GM12892 (cell line): ENCODE measurements around the gene HERPUD2.

Experiments used
- DNase-seq: peaks from one replicate; pipeline ENCODE4 v3.0.0; 2011; ENCODE audit not compliant: insufficient read length
- FAIRE-seq: peaks from 2 replicates; lab custom pipeline; 2011; peaks lifted over from hg19 to GRCh38; lab: Jason Lieb, UNC
- POLR2A ChIP-seq: IDR thresholded peaks from 2 replicates; pipeline ENCODE4 v1.6.1; 2011; ENCODE audit warnings: low read depth, low read length, control low read depth
- POLR2AphosphoS5 ChIP-seq: IDR thresholded peaks from 2 replicates; pipeline ENCODE4 v1.6.1; 2011; ENCODE audit warnings: low read depth, low read length, control low read depth
- TAF1 ChIP-seq: IDR thresholded peaks from 2 replicates; pipeline ENCODE4 v1.6.1; 2011; ENCODE audit warnings: low read depth, mild to moderate bottlenecking, control low read depth, low read length, borderline replicate concordance

HERPUD2 gene

DNA sequence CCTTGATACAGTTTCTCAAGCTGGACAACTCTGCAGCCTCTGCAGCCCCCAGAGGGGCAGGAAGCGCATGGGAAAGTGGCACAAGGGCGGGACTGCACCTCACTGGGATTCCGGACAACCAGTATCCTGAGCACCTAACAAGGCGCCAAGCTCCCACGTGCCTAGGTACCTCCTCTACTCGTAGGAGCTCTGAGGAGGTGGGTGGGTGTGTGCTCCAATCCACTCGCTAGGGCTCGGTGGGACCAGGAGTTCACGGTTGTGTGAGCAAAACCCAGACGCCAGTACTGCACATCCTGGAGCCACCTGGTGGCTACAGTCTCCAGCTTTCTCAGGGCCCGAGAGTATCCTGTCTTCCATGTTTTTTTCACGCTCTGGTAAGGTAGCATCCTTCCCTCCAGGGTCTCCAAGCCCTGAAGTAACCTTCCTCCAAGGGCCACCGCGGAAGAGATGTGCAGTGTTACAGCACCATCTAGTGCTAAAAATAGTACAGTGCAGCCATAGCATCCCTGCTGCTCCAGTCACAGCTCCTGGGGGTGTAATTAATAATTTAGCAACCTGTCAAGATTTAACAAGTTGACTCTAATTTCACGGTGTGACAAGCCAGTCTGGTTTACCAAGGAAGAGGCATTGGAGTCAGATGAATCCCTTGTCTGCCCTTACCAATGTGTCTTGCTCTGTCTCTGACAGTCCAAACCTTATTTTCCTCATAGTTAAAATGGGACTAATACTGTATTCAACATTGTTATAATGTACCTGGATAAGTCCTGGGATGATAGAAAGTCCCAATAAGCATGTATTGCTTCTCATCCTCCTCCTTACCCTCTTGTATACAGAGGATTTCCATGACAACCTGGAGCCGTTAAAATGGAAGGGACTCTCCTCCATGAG lies 70.4 kb downstream of the HERPUD2 start:
- FAIRE-seq: peak; percentile 93
- TF ChIP-seq POLR2A (no peak), POLR2AphosphoS5 (no peak)
- DNase-seq: peak; percentile 20

DNA sequence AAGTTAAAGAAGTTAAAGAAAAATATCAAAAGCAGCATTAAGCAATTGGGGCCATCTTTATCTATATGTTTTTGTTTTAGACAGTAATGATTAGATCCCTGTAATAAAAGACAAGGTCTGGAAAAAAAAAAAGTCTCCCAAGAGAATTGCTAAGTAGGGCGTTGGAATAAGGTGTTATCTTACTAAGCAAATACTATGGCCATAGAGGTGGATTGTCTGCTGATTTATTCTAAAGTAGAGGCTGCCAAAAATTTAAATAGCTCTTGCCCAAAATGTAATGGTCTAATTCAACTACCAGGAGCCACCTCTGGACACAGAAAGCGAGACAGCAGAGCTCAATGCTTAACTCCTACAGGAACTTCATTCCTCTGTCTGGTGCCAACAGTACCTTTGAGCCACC lies 71.6 kb downstream of the HERPUD2 start:
- DNase-seq (no peak), FAIRE-seq (no peak)
- TF ChIP-seq TAF1 (no peak), POLR2AphosphoS5 (no peak), POLR2A (no peak)

DNA sequence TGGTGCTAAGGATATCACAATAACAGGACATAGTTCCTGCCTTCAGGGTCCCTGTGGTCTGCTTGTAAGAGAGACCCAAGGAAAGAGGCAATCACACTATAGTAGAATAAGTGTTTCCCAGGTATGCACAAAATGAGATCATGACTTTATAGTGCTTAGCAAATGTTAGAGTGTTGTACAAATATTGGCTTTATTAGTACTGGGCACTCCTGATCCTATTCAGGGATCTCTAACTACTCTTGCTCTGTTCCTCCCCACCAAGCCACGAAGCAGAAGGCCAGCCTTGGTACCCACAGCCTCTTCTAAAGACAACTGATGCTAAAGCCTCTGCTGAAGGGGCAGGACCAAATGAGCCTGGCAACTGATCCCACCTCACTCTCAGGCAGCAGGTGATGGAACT lies 75.1 kb downstream of the HERPUD2 start:
- DNase-seq: no peak
- TF ChIP-seq POLR2A: no peak
- TF ChIP-seq POLR2AphosphoS5: no peak
- TF ChIP-seq TAF1: no peak
- no peak for FAIRE-seq

DNA sequence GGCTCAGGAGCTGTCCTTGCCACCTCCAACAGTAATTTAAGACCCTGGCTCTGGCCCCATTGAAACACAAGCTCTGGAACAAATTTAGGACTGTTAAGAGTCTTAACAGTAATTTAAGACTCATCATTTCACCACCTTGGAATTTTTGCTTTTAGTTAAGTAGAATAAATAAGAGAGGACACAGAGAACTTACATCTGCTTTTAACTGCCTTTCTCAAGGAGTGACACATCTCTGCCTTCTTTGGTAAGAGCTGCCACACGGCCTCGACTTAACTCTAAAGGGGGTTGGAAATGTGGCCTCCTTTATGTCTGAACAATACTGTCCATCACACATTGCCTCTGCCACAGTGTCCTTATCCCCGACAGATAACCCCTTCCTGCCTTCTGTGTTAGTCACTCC lies 77.9 kb downstream of the HERPUD2 start:
- FAIRE-seq (no peak), DNase-seq (no peak)
- TF ChIP-seq POLR2AphosphoS5 (no peak), POLR2A (no peak), TAF1 (no peak)

DNA sequence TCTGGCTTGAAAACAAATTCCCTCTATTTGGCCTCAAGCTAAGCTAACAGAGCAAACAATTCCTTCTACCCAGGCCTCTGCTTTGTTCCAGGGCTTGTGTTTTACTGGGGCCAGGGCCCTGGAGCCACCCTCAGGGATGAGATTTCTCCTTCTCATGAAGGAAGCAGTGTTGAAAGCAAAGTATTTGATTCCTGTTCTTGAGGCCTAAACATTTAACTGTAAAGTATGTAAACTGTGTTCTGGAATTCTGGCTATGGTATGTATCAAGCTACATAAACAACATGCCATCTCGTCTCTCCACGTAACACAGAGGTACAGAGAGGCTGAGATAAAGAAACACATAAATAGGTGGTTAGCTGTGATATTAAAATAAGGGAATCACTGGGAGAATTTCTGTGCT lies 81.8 kb downstream of the HERPUD2 start:
- no peak for FAIRE-seq
- DNase-seq: no peak

DNA sequence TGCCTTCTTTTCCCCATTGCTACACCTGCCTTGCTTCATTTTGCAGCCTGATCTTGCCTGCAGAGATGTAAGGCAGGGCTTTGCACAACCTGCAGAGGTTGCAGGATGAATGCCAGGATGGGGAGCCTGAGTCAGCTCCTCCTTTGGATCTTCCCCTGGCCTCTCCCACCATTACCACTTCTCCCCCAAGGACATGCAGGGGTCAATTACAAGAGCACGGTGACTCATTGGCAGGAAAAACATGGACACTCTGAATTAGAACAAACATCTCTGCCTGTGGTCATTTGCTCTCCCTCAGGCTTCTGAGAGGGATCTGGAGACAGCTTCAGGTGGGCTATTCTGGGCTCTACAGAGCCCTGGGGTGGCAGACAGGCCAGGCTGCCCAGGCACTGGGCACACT lies 89.2 kb downstream of the HERPUD2 start:
- FAIRE-seq (no peak), DNase-seq (no peak)
- TF ChIP-seq TAF1: no peak
- TF ChIP-seq POLR2AphosphoS5: no peak
- TF ChIP-seq POLR2A: no peak

More for the DNA sequence above, 81.8 kb downstream of the HERPUD2 start:
- TF ChIP-seq POLR2AphosphoS5 (no peak), POLR2A (no peak), TAF1 (no peak)

DNA sequence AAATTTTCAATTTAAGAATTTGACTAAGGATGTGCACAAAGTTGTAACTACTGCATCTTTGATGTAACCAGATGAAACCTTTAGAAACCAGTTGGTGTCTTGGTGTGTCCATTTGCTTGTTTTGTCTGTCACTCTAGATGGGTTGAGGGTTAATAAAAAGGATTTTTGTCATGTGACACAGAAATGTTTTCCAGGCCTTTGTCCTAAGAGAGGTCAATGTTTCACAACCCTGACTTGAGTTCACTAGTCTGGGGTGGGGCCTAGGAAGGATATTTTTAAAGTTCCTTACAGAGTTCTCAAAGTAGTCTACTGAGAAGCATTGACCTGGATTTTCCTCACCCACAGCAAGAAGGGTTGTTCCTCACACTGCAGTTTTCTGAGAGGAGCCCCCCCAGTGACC lies 90.3 kb downstream of the HERPUD2 start:
- TF ChIP-seq TAF1: no peak
- no peak for TF ChIP-seq POLR2AphosphoS5
- TF ChIP-seq POLR2A: no peak
- DNase-seq (no peak), FAIRE-seq (no peak)

DNA sequence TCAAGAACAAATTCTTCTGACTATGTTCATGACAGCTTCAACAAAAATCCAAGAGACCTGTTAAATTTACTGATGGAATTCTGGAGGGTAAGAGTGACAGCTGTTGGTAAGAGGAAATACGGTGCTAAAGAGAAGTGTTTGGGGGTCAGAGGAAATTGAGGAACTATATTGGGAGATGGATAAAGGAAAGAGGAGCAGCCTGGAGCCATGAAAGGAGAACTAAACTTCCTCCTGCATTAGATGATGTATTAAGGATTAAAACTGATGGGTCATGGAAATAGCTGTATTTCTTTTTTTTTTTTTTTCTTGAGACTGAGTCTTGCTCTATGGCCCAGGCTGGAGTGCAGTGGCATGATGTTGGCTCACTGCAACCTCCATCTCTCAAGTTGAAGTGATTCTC lies 95.3 kb downstream of the HERPUD2 start:
- DNase-seq: no peak
- TF ChIP-seq TAF1: no peak
- no peak for TF ChIP-seq POLR2AphosphoS5
- TF ChIP-seq POLR2A: no peak
- no peak for FAIRE-seq

DNA sequence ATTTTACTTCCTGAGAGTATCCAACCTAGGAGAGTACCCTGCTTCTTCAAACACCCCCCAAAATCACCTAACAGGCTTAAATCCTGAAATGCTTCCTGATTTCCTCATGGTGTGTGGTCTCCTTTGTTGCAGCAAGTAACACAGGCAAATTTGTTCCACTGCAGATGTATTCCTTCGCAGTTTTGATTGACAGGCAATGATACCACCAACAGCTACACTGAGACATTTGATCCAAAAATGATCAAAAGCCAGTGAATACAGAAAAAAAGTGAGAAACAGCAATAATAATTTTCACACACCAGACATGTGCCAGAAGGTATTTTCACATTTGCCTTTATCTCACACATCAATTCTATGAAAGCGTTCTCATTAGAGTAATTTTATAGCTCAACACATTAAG lies 95.9 kb downstream of the HERPUD2 start:
- TF ChIP-seq POLR2A (no peak), POLR2AphosphoS5 (no peak), TAF1 (no peak)
- DNase-seq (no peak), FAIRE-seq (no peak)

DNA sequence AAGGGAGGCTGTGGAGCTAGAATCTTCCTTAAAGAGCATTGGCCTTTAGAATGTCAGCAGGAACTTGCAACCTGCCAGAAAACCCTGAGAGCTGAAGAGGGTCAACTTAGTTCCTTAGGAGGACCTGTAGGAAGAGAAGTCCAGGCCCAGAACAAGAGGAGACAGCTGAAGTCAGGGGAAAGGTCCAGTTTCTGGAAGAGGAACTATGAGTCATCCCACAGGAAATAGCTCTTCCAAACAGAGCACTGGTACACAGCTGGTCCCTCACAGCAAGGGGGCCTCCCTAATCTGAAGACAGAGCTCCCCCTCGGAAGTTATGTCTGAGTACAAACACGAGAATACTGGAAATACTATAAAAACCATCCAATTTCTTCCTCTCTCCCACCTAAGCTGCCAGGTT lies 98.9 kb downstream of the HERPUD2 start:
- no peak for TF ChIP-seq TAF1
- no peak for TF ChIP-seq POLR2A
- TF ChIP-seq POLR2AphosphoS5: no peak
- DNase-seq (no peak), FAIRE-seq (no peak)

DNA sequence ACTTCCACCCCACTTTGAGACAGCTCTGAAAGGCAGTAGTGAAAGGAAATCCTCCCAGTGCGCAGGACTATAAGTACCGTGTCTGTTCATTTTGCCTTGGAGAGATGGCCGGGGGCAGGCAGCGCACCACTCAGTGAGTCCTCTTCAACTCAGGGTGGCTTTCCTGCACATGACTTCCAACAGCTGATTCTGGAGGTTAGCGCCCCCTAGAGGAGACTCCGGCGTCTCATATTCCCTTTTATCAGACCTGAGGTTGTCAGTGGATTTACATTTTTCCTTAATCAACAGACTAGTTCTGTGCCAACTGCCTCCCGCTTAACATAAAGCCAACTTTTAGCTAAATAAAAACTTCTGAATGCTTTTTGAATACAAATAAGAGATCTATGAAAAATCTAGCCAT lies 101.0 kb downstream of the HERPUD2 start:
- no peak for DNase-seq
- TF ChIP-seq POLR2AphosphoS5 (no peak), TAF1 (no peak), POLR2A (no peak)
- FAIRE-seq: no peak

DNA sequence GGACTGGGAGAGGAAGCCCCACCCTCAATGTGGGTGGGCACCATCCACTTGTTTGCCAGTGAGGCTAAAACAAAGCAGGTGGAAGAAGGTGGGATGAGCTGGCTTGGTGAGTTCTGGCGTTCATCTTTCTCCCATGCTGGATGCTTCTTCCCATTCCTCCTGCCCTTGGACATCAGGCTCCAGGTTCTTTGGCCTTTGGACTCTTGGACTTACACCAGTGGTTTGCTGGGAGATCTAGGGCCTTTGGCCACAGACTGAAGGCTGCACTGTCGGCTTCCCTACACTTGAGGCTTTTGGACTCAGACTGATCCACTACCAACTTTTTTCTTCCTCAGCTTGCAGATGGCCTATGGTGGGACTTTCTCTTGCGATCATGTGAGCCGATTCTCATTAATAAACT lies 106.3 kb downstream of the HERPUD2 start:
- no peak for FAIRE-seq
- TF ChIP-seq TAF1 (no peak), POLR2A (no peak), POLR2AphosphoS5 (no peak)

More for the DNA sequence above, 106.3 kb downstream of the HERPUD2 start:
- no peak for DNase-seq
